Naive thymus-derived CD4-positive, alpha-beta T cell (primary cell): ENCODE data around the gene NUDT3. TPM values are rescaled to one million over a fixed set of nuclear protein-coding genes. Genes with fewer than 3 reads are reported as not detected.

Source experiments
- ATAC-seq: fragments of 150-1000 bp; cut with Tn5 transposase; 2 replicates; pipeline ENCODE4 v1.10.0; 2021; ENCODE audit warnings: mild to moderate bottlenecking, moderate library complexity
- CTCF ChIA-PET: fragments of 350-600 bp; sonication (Branson Sonifier 250); formaldehyde crosslinking; loops from one replicate; lab custom pipeline; 2021; ENCODE audit warnings: antibody characterized with exemption; lab: Charles Lee
- POLR2A ChIA-PET: fragments of 350-600 bp; sonication (Branson Sonifier 250); formaldehyde crosslinking; loops from one replicate; lab custom pipeline; 2021; ENCODE audit warnings: antibody characterized with exemption, inconsistent platforms; lab: Charles Lee
- DNase-seq, 9 donors: peaks; one replicate each; pipeline versions ENCODE4 v3.0.0 to v3.0.0-alpha.2; 2020 to 2022; ENCODE audit warnings: mixed read lengths in 1 of 9
- H3K27ac ChIP-seq: one replicate; pipeline ENCODE4 v1.7.0; 2013; ENCODE audit warnings: mild to moderate bottlenecking, low read depth, low read length, moderate library complexity
- H3K27me3 ChIP-seq, 2 donors: one replicate each; pipeline ENCODE4 v1.7.0; 2013; ENCODE audit warnings: low read length in 2 of 2, mild to moderate bottlenecking in 2 of 2, moderate library complexity in 2 of 2; ENCODE audit not compliant: control insufficient read depth in 2 of 2, insufficient read depth in 2 of 2
- H3K36me3 ChIP-seq, 3 experiments: 1 replicate in 2 of 3; 2 replicates in 1 of 3; pipeline ENCODE4 v1.7.0; 2013; ENCODE audit warnings: low read length in 3 of 3, mild to moderate bottlenecking in 3 of 3, moderate library complexity in 1 of 3; ENCODE audit not compliant: insufficient read depth in 3 of 3, control insufficient read depth in 2 of 3
- H3K4me1 ChIP-seq, 2 donors: one replicate each; pipeline ENCODE4 v1.7.0; 2013; ENCODE audit warnings: low read length in 2 of 2, mild to moderate bottlenecking in 2 of 2, moderate library complexity in 1 of 2; ENCODE audit not compliant: control insufficient read depth in 2 of 2, insufficient read depth in 2 of 2
- H3K4me3 ChIP-seq: 2 replicates; pipeline ENCODE4 v1.7.0; 2013; ENCODE audit warnings: mild to moderate bottlenecking, low read length
- H3K9me3 ChIP-seq, 3 experiments: 1 replicate in 2 of 3; 2 replicates in 1 of 3; pipeline ENCODE4 v1.7.0; 2013; ENCODE audit warnings: low read length in 3 of 3; ENCODE audit not compliant: control insufficient read depth in 2 of 3
- H3K27ac Mint-ChIP-seq, 9 donors: one replicate each; pipeline ENCODE4 v1.8.0; 2020 to 2022; ENCODE audit warnings: mixed read lengths in 9 of 9, mild to moderate bottlenecking in 8 of 9, moderate library complexity in 5 of 9, inconsistent platforms in 2 of 9
- H3K27me3 Mint-ChIP-seq, 5 donors: one replicate each; pipeline ENCODE4 v1.8.0; 2021 to 2022; ENCODE audit warnings: mixed read lengths in 5 of 5, mild to moderate bottlenecking in 1 of 5
- H3K36me3 Mint-ChIP-seq, 5 donors: one replicate each; pipeline ENCODE4 v1.8.0; 2020 to 2022; ENCODE audit warnings: mixed read lengths in 5 of 5, mild to moderate bottlenecking in 3 of 5, inconsistent platforms in 1 of 5
- H3K4me1 Mint-ChIP-seq, 7 donors: one replicate each; pipeline ENCODE4 v1.8.0; 2020 to 2022; ENCODE audit warnings: mixed read lengths in 7 of 7, mild to moderate bottlenecking in 3 of 7, inconsistent platforms in 1 of 7
- H3K4me3 Mint-ChIP-seq, 10 donors: one replicate each; pipeline ENCODE4 v1.8.0; 2020 to 2022; ENCODE audit warnings: mild to moderate bottlenecking in 10 of 10, mixed read lengths in 10 of 10, moderate library complexity in 6 of 10, inconsistent platforms in 2 of 10
- H3K9me3 Mint-ChIP-seq, 11 donors: one replicate each; pipeline ENCODE4 v1.8.0; 2020 to 2022; ENCODE audit warnings: mixed read lengths in 11 of 11, mild to moderate bottlenecking in 4 of 11, inconsistent platforms in 1 of 11, moderate library complexity in 1 of 11
- intact Hi-C, 2 donors: fragments of 100-400 bp; cut with micrococcal nuclease; formaldehyde crosslinking; loops; one replicate each; pipeline ENCODE4 v1.15.1; 2023
- polyA plus RNA-seq, 2 donors: library from polyadenylated mRNA; unstranded; fragments of 300-500 nt; fragmentation: Illumina TruSeq; gene quantifications; one replicate each; pipeline ENCODE4 v1.2.3, GENCODE V29; 2021
- total RNA-seq, 6 experiments: library from RNA in 5 of 6; stranded (reverse) in 5 of 6; gene quantifications; 1 replicate in 5 of 6; 2 replicates in 1 of 6; pipeline ENCODE4 v1.2.3 and lab custom pipeline; 2021 to 2026

The NUDT3 gene
- total and polyA plus RNA-seq, 7 experiments from 2014 or later = 10.4 to 29.7 (median 23.4) TPM

DNA sequence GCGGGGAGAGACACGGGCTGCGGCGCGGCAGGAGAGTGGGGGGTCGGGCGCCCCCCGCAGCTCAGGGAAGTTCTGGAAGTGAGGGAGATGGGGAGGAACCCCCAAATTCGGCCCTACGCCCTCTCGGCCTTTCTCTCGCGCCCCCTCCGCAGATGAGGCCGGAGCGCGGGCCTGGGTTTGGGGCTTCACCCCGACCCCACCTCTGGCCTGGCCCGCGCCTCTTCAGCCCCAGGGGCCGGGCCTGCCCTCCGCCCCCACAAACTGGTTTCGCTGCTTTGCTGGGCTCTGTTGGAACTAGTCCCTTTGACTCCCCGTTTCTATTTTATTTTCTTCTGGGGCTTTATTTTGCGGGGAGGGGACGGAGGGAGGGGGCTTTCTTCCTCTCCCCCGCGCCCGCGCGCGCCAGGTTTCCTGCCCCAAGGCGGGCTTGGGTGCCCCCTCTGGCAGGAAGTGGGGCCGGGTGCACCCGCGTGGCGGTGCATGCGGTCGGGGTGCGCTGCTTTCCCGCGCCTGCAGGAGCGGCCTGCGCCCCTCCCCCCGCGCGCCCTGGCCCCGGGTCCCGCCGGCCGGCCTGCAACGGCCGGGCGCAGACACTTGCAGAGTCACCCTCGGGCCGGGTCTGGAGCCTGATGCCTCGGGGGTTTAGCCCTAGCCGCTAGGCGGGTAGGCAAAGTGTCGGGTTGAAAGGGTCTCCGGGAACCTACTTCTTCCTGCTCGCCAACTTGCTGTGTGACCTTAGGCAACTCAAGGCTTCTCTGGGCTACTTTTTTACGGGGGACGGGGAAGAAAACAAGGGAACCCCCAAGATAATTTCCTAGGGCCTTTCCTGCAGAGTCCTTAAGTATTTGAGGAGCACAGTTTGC, 154.5 kb downstream of the NUDT3 start:
- H3K4me3 Mint-ChIP-seq = peak overlapping the region; percentile 75 to 92 (median 88)
- peak overlapping the region; percentile 60 to 95 (median 93) for H3K27ac Mint-ChIP-seq
- Histone ChIP-seq H3K4me1 (peaks cover 13 to 15% of the 10 kb centered on the region in 2 donors), H3K4me3 (peak overlapping the region; percentile 65), H3K27ac (peak overlapping the region; percentile 92), H3K36me3 (peaks cover 0 to 38% (median 8%) of the 10 kb centered on the region in 3 experiments), H3K27me3 (no peaks in the 10 kb centered on the region), H3K9me3 (no peaks in the 10 kb centered on the region)
- peaks cover 27 to 59% (median 47%) of the 10 kb centered on the region in 7 donors for H3K4me1 Mint-ChIP-seq
- POLR2A ChIA-PET = interaction anchor here (0.9 to 2.2 kb wide), 10 partner anchors 10 to 188 kb away, joined by 3 to 45 read pairs (median 10); partner anchors contain the start of genes NUDT3 and SMIM29
- intact Hi-C loops = loop anchor here (2.0 to 10.0 kb wide), 13 partner anchors 56 to 1396 kb away; partner anchors contain the start of genes ANKS1A (in 2 of the 2), TAF11 (in 2 of the 2), BLTP3A (in 1 of the 2) and CUTA (in 1 of the 2)
- no peaks in the 10 kb centered on the region for H3K9me3 Mint-ChIP-seq
- ATAC-seq (peak; percentile 21), DNase-seq (peak; percentile 60 to 84 (median 79))
- no peaks in the 10 kb centered on the region for H3K27me3 Mint-ChIP-seq
- CTCF ChIA-PET = interaction anchor here (1.5 to 1.6 kb wide), 2 partner anchors 14 to 177 kb away, joined by 6 to 7 read pairs; no protein-coding TSS in a partner anchor
- peaks cover 0 to 10% (median 0%) of the 10 kb centered on the region in 5 donors for H3K36me3 Mint-ChIP-seq

DNA sequence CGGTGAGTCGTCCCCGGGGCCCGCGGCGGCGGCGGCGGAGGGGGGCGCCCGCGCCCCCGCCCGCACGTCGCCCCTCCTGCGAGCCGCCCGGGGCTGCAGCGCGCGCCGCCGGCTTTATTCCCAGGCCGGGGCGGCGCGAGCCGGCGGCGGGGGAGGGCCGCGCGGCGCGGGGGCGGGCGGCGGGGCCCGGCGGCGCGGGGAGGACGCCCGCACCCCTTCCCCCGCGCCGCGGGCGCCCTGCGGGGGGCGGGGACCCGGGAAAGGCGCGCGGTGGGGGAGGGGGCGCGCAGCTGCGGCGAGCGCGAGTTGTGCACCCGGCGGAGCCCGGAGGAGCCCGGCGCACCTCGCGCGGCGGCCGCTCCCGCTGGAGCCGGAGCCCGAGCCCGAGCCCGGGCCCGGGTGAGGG, 155.2 kb downstream of the NUDT3 start:
- Histone ChIP-seq H3K9me3 (no peaks in the 10 kb centered on the region), H3K4me1 (peaks cover 13 to 15% of the 10 kb centered on the region in 2 donors), H3K27me3 (no peaks in the 10 kb centered on the region), H3K36me3 (peaks cover 0 to 32% (median 6%) of the 10 kb centered on the region in 3 experiments), H3K4me3 (peak overlapping the region; percentile 65), H3K27ac (peak overlapping the region; percentile 99)
- Mint-ChIP-seq H3K4me1 (peaks cover 22 to 53% (median 40%) of the 10 kb centered on the region in 7 donors), H3K36me3 (peaks cover 0 to 10% (median 0%) of the 10 kb centered on the region in 5 donors), H3K9me3 (no peaks in the 10 kb centered on the region), H3K4me3 (peak overlapping the region in 3 of 10 donors; percentile 88 to 94 (median 92)), H3K27ac (peak overlapping the region in 1 of 9 donors; percentile 98), H3K27me3 (no peaks in the 10 kb centered on the region)
- POLR2A ChIA-PET = interaction anchor here (0.8 to 2.2 kb wide), 20 partner anchors 11 to 1266 kb away, joined by 3 to 45 read pairs (median 5); partner anchors contain the start of genes ANKS1A, NUDT3 and SMIM29
- CTCF ChIA-PET = interaction anchor here (1.0 to 1.6 kb wide), 4 partner anchors 11 to 178 kb away, joined by 3 to 7 read pairs (median 6); partner anchors contain the start of gene SMIM29
- ATAC-seq (no peak), DNase-seq (peak in 8 of 9 donors; percentile 19 to 59 (median 34))
- intact Hi-C loops = loop anchor here (2.0 to 10.0 kb wide), 13 partner anchors 55 to 1395 kb away; partner anchors contain the start of genes ANKS1A (in 2 of the 2), TAF11 (in 2 of the 2), BLTP3A (in 1 of the 2) and CUTA (in 1 of the 2)

DNA sequence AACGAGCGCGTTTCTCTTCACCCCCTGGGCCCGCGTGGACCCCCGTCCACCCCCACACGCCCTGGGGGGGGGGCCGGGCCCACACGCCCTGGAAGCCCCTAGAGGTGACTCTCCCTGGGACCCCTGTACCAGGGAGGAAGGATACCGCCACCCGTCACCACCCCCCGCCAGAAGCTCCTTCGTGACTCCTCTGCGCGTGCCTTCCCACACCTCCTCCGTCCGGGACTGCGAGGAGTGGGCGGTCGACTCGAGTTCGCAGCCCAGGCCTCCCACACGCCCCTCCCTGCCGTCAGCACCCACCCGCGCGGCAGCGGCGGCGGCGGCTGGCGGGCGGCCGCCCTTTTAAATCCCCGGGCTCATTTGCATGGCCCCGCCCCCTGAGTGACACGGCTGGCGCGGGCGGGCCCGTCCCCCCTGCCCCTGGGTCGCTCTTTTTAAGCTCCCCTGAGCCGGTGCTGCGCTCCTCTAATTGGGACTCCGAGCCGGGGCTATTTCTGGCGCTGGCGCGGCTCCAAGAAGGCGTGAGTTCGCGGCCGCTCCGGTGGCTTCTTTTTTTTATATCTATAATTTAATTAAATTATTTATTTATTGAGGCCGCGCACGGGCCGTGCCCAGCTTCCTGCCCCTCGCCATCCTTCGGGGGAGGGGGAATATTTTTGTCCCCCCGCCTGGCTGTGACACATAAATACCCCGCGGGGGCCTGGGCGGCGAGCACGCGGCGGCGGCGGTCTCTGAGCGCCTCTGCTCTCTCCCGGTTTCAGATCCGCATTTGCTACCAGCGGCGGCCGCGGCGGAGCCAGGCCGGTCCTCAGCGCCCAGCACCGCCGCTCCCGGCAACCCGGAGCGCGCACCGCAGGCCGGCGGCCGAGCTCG, 155.8 kb downstream of the NUDT3 start, which contains the start of gene HMGA1:
Gene HMGA1 (plus strand): TSS at position 431 of the 873 bp plus-strand sequence. CDS start 3,908 bp downstream, outside the sequence.
- H3K36me3 Mint-ChIP-seq = peaks cover 0 to 10% (median 0%) of the 10 kb centered on the region in 5 donors
- H3K36me3 ChIP-seq = peaks cover 0 to 26% (median 0%) of the 10 kb centered on the region in 3 experiments
- H3K27me3 ChIP-seq = no peaks in the 10 kb centered on the region
- H3K9me3 Mint-ChIP-seq = no peaks in the 10 kb centered on the region
- intact Hi-C loops = loop anchor here (1.0 to 10.0 kb wide), 18 partner anchors 12 to 1394 kb away; partner anchors contain the start of genes ANKS1A (in 2 of the 2), SMIM29 (in 2 of the 2), TAF11 (in 2 of the 2) and BLTP3A (in 1 of the 2)
- POLR2A ChIA-PET = interaction anchor here (0.6 to 2.2 kb wide), 25 partner anchors 10 to 1265 kb away, joined by 3 to 45 read pairs (median 5); partner anchors contain the start of genes ANKS1A, NUDT3 and SMIM29
- peak; percentile 73 to 91 (median 83) for DNase-seq
- H3K4me3 ChIP-seq = peak within 1 kb of the TSS; percentile 66
- no peaks in the 10 kb centered on the region for H3K9me3 ChIP-seq
- CTCF ChIA-PET = interaction anchor here (1.0 to 1.6 kb wide), 5 partner anchors 10 to 178 kb away, joined by 3 to 7 read pairs (median 5); partner anchors contain the start of gene SMIM29
- H3K27ac Mint-ChIP-seq = peak within 1 kb of the TSS; percentile 89 to 99 (median 98)
- H3K27me3 Mint-ChIP-seq = no peaks in the 10 kb centered on the region
- H3K4me3 Mint-ChIP-seq = peak within 1 kb of the TSS; percentile 88 to 96 (median 94)
- peaks cover 13 to 15% of the 10 kb centered on the region in 2 donors for H3K4me1 ChIP-seq
- peak within 1 kb of the TSS; percentile 99 for H3K27ac ChIP-seq
- H3K4me1 Mint-ChIP-seq = peaks cover 18 to 46% (median 37%) of the 10 kb centered on the region in 7 donors
- ATAC-seq = peak; percentile 84

DNA sequence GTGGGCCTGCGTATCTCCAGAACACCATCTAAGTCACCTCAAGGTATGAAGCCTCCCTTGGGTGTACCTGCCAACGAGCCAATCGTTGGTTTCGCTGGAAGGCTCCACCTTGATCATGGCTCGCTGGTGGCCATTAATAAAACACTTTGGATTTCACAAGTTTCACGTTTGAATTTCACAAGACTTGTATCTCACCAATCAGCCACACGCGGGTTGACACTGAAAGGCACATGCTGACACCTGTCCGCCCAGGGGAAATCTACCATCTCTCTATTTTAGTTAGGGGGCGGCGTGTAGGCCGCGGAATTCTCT, 156.4 kb downstream of the NUDT3 start:
- peak overlapping the region; percentile 88 to 96 (median 94) for H3K4me3 Mint-ChIP-seq
- DNase-seq = peak in 6 of 9 donors; percentile 74 to 83 (median 80)
- no peaks in the 10 kb centered on the region for H3K27me3 Mint-ChIP-seq
- ATAC-seq = peak; percentile 49
- Histone ChIP-seq H3K4me3 (peak overlapping the region; percentile 66), H3K9me3 (no peaks in the 10 kb centered on the region), H3K4me1 (peaks cover 13 to 15% of the 10 kb centered on the region in 2 donors), H3K27ac (peak overlapping the region; percentile 99), H3K27me3 (no peaks in the 10 kb centered on the region), H3K36me3 (peaks cover 0 to 20% (median 0%) of the 10 kb centered on the region in 3 experiments)
- peak overlapping the region; percentile 89 to 99 (median 98) for H3K27ac Mint-ChIP-seq
- ChIA-PET POLR2A (interaction anchor here (0.9 to 2.2 kb wide), 16 partner anchors 10 to 1264 kb away, joined by 3 to 45 read pairs (median 6); partner anchors contain the start of genes ANKS1A, NUDT3 and SMIM29), CTCF (interaction anchor here (1.0 to 1.6 kb wide), 5 partner anchors 9 to 179 kb away, joined by 3 to 7 read pairs (median 5); partner anchors contain the start of gene SMIM29)
- no peaks in the 10 kb centered on the region for H3K9me3 Mint-ChIP-seq
- intact Hi-C loops = loop anchor here (1.0 to 10.0 kb wide), 18 partner anchors 12 to 1394 kb away; partner anchors contain the start of genes ANKS1A (in 2 of the 2), SMIM29 (in 2 of the 2), TAF11 (in 2 of the 2) and BLTP3A (in 1 of the 2)
- H3K36me3 Mint-ChIP-seq = peaks cover 0 to 5% (median 0%) of the 10 kb centered on the region in 5 donors
- H3K4me1 Mint-ChIP-seq = peaks cover 16 to 40% (median 31%) of the 10 kb centered on the region in 7 donors
